SK-N-SH treated with all-trans-retinoic acid at 6 μM for 48 hours (cell line): ENCODE results near the gene ICA1.

Source experiments
- ATAC-seq: fragments of 200-7000 bp; cut with Tn5 transposase; 3 replicates; pipeline ENCODE4 v1.9.1; 2020; ENCODE audit warnings: mild to moderate bottlenecking, moderate library complexity
- ARNTL ChIP-seq: fragments of 450-650 bp; formaldehyde crosslinking; IDR thresholded peaks from 2 replicates; pipeline ENCODE4 v1.5.0; 2020; ENCODE audit warnings: low read depth, mild to moderate bottlenecking, moderate library complexity, borderline replicate concordance
- BACH2 ChIP-seq: fragments of 250-450 bp; sonication (Bioruptor Pico); IDR thresholded peaks from 2 replicates; pipeline ENCODE4 v1.9.0; 2021; ENCODE audit warnings: mild to moderate bottlenecking, borderline replicate concordance
- CSDC2 ChIP-seq: fragments of 250-450 bp; sonication (Bioruptor Pico); IDR thresholded peaks from 2 replicates; pipeline ENCODE4 v1.5.0; 2020; ENCODE audit warnings: mild to moderate bottlenecking, moderate library complexity
- ESRRG ChIP-seq: fragments of 250-450 bp; sonication (Bioruptor Pico); IDR thresholded peaks from 2 replicates; pipeline ENCODE4 v1.6.1; 2021; ENCODE audit warnings: mild to moderate bottlenecking
- GLIS3 ChIP-seq: fragments of 250-450 bp; sonication (Bioruptor Pico); IDR thresholded peaks from 2 replicates; pipeline ENCODE4 v1.5.0; 2020; ENCODE audit warnings: mild to moderate bottlenecking, moderate library complexity
- ISL1 ChIP-seq: fragments of 250-450 bp; sonication (Bioruptor Pico); IDR thresholded peaks from 2 replicates; pipeline ENCODE4 v2.1.2; 2022; ENCODE audit warnings: mild to moderate bottlenecking, moderate library complexity
- POU6F1 ChIP-seq: fragments of 250-450 bp; sonication (Bioruptor Pico); IDR thresholded peaks from 2 replicates; pipeline ENCODE4 v1.8.0; 2021; ENCODE audit warnings: low read depth, mild to moderate bottlenecking, moderate library complexity, borderline replicate concordance
- PPARA ChIP-seq: fragments of 250-450 bp; sonication (Bioruptor Pico); IDR thresholded peaks from 2 replicates; pipeline ENCODE4 v1.5.0; 2020; ENCODE audit warnings: mild to moderate bottlenecking, borderline replicate concordance
- SNAI2 ChIP-seq: fragments of 250-450 bp; sonication (Bioruptor Pico); IDR thresholded peaks from 2 replicates; pipeline ENCODE4 v1.5.0; 2020; ENCODE audit warnings: mild to moderate bottlenecking, moderate library complexity
- TCF4 ChIP-seq: fragments of 250-450 bp; sonication (Bioruptor Pico); IDR thresholded peaks from 2 replicates; pipeline ENCODE4 v1.8.0; 2021; ENCODE audit warnings: mild to moderate bottlenecking, moderate library complexity, borderline replicate concordance
- TOX ChIP-seq: fragments of 250-450 bp; sonication (Bioruptor Pico); IDR thresholded peaks from 2 replicates; pipeline ENCODE4 v1.8.0; 2021; ENCODE audit warnings: mild to moderate bottlenecking, moderate library complexity, borderline replicate concordance
- TSHZ2 ChIP-seq: fragments of 250-450 bp; sonication (Bioruptor Pico); IDR thresholded peaks from 2 replicates; pipeline ENCODE4 v1.5.0; 2020; ENCODE audit warnings: mild to moderate bottlenecking, moderate library complexity
- ZC3H10 ChIP-seq: fragments of 250-450 bp; sonication (Bioruptor Pico); IDR thresholded peaks from 2 replicates; pipeline ENCODE4 v1.5.1; 2021; ENCODE audit warnings: mild to moderate bottlenecking, moderate library complexity
- ZFP30 ChIP-seq: fragments of 450-650 bp; formaldehyde crosslinking; IDR thresholded peaks from 2 replicates; pipeline ENCODE4 v1.5.0; 2022; ENCODE audit warnings: mild to moderate bottlenecking, moderate library complexity
- ZNF565 ChIP-seq: fragments of 450-650 bp; formaldehyde crosslinking; conservative IDR thresholded peaks from 2 replicates; pipeline ENCODE4 v1.5.0; 2020; ENCODE audit warnings: low read depth, mild to moderate bottlenecking, moderate library complexity
- ZNF8 ChIP-seq: fragments of 450-650 bp; formaldehyde crosslinking; IDR thresholded peaks from 2 replicates; pipeline ENCODE4 v1.5.0; 2020; ENCODE audit warnings: mild to moderate bottlenecking, moderate library complexity
- TF ChIP-seq, protein P1 (sequence below): fragments of 250-450 bp; sonication (Bioruptor Pico); IDR thresholded peaks from 2 replicates; pipeline ENCODE4 v1.5.1; 2021; ENCODE audit warnings: mild to moderate bottlenecking, moderate library complexity
- TF ChIP-seq, protein P2 (sequence below): fragments of 250-450 bp; sonication (Bioruptor Pico); IDR thresholded peaks from 2 replicates; pipeline ENCODE4 v1.8.0; 2020; ENCODE audit warnings: mild to moderate bottlenecking, moderate library complexity, borderline replicate concordance

Gene ICA1

GRCh38 chr7:8084836-8085235 lies 177.1 kb downstream of the ICA1 start (continued):
- TF ChIP-seq, protein P1, sequence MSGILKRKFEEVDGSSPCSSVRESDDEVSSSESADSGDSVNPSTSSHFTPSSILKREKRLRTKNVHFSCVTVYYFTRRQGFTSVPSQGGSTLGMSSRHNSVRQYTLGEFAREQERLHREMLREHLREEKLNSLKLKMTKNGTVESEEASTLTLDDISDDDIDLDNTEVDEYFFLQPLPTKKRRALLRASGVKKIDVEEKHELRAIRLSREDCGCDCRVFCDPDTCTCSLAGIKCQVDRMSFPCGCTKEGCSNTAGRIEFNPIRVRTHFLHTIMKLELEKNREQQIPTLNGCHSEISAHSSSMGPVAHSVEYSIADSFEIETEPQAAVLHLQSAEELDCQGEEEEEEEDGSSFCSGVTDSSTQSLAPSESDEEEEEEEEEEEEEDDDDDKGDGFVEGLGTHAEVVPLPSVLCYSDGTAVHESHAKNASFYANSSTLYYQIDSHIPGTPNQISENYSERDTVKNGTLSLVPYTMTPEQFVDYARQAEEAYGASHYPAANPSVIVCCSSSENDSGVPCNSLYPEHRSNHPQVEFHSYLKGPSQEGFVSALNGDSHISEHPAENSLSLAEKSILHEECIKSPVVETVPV (CRISPR knock-in tag) = no peak
- TF ChIP-seq ZNF565 (no peak), ISL1 (CRISPR knock-in tag) (no peak), POU6F1 (no peak)

- TF ChIP-seq POU6F1 (no peak), ESRRG (no peak), PPARA (CRISPR knock-in tag) (no peak), ARNTL (CRISPR knock-in tag) (no peak), ISL1 (CRISPR knock-in tag) (no peak), TCF4 (CRISPR knock-in tag) (no peak), ZNF8 (CRISPR knock-in tag) (no peak), CSDC2 (CRISPR knock-in tag) (no peak)
- TF ChIP-seq, protein P2, sequence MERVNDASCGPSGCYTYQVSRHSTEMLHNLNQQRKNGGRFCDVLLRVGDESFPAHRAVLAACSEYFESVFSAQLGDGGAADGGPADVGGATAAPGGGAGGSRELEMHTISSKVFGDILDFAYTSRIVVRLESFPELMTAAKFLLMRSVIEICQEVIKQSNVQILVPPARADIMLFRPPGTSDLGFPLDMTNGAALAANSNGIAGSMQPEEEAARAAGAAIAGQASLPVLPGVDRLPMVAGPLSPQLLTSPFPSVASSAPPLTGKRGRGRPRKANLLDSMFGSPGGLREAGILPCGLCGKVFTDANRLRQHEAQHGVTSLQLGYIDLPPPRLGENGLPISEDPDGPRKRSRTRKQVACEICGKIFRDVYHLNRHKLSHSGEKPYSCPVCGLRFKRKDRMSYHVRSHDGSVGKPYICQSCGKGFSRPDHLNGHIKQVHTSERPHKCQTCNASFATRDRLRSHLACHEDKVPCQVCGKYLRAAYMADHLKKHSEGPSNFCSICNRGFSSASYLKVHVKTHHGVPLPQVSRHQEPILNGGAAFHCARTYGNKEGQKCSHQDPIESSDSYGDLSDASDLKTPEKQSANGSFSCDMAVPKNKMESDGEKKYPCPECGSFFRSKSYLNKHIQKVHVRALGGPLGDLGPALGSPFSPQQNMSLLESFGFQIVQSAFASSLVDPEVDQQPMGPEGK (CRISPR knock-in tag) = no peak
- TF ChIP-seq, protein P1 (CRISPR knock-in tag) = no peak
- ATAC-seq = no peak
These were observed 179.2 kb downstream of the ICA1 start for GRCh38 chr7:8082762-8083161.

DNA sequence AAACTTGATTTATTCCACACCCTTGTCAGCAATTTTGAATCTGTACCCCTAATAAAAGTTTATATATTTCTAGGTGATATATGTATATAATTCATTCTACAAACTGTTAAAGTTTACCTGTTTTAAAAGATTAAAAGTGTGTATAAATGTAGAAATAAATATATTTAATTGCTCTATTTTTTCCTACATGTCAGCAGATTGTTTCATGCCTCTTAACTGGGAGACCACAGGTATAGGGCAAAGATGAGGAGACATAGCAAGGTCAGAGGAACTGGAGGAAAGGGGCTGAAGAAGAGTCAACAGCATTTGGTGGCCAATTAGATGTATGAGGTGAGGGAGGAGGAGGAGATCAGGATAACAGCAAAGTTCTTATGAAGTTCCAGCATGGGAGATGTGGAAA lies 183.5 kb downstream of the ICA1 start:
- TF ChIP-seq, protein P1 (CRISPR knock-in tag) = no peak
- TF ChIP-seq ZC3H10 (CRISPR knock-in tag) (no peak), PPARA (CRISPR knock-in tag) (no peak), ZFP30 (no peak), SNAI2 (no peak), CSDC2 (CRISPR knock-in tag) (no peak)

DNA sequence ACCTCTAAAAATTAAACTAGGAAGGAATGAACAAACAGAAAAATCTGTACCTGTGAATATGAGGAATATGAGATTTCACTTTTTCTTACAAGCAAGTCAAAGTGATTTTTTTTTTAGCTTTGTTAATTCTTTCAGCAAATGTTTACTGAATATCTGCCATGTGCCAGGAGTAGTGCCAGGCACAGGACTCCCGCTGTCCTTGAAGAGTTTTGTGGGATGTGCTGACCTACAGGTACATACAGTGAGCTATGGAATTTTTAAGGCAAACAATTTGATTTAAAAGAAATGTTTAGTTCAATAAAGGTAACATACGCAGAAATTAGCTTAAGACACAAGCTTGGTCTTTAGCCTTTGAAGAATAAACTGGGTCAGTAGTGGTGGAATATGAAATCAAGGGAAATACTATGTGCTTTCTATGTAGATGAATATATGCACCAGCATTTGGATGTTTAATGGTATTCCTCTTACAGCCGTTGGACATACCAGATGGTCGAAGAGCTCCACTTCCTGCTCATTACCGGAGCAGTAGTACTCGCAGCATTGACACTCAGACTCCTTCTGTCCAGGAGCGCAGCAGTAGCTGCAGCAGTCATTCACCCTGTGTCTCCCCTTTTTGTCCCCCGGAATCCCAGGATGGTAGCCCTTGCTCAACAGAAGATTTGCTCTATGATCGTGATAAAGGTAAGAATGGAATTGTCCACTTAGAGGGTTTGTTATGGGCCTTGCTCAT lies 191.4 kb downstream of the ICA1 start:
- no peak for TF ChIP-seq ESRRG
- TF ChIP-seq CSDC2 (CRISPR knock-in tag) = no peak
- TF ChIP-seq SNAI2 = no peak
- TF ChIP-seq, protein P2 (CRISPR knock-in tag) = no peak
- TF ChIP-seq GLIS3 (CRISPR knock-in tag) = no peak
- no peak for TF ChIP-seq TOX
- TF ChIP-seq TCF4 (CRISPR knock-in tag) = no peak
- no peak for TF ChIP-seq PPARA (CRISPR knock-in tag)
- TF ChIP-seq ZFP30 = no peak
- no peak for TF ChIP-seq TSHZ2 (CRISPR knock-in tag)
- no peak for TF ChIP-seq BACH2 (CRISPR knock-in tag)
- ATAC-seq = no peak

More for the DNA sequence above, 183.5 kb downstream of the ICA1 start:
- ATAC-seq = no peak
